ENCODE data around the gene FAM120A. TPM values are rescaled to one million over a fixed set of nuclear protein-coding genes. Genes with fewer than 3 reads are reported as not detected.

The FAM120A gene
- total and polyA plus RNA-seq, 2 of the 13 experiments (the other 11 are each of a cell fraction or from before 2014, with no cell fraction given): 41.3 to 44.4 TPM

GRCh38 chr9:93543117-93543516 lies 91.6 kb downstream of the FAM120A start:
- in situ Hi-C loops (cut with HindIII; ENCODE audit: extremely low pct_ligation_motif_present, low pct_unique_long_range_greater_than_20kb): no loop called here
- intact Hi-C loops (cut with micrococcal nuclease; ENCODE audit: unreplicated experiment): no loop called here
- DNase-seq (ENCODE audit: low spot score): no peak
- no peaks in the 10 kb centered on the region for H3K4me1 ChIP-seq (ENCODE audit: insufficient read depth, low read length)
- no peak overlapping the region for H3K27ac ChIP-seq (ENCODE audit: extremely low read length, insufficient read depth, low read length)
- BruUV-seq (replicated peaks): no TSS peak
- no peaks in the 10 kb centered on the region for H4K20me1 ChIP-seq (ENCODE audit: insufficient read depth, low read length)
- no peak overlapping the region for H3K9ac ChIP-seq (ENCODE audit: insufficient read depth, low read depth, low read length)
- peak; percentile 64 for TF ChIP-seq RBM22 (optimal IDR thresholded peaks at IDR 0.05; ENCODE audit: low read length)
- TF ChIP-seq ZNF782 (CRISPR knock-in tag; IDR thresholded peaks at IDR 0.05; ENCODE audit: borderline replicate concordance): no peak
- no peak overlapping the region for H3K4me2 ChIP-seq (ENCODE audit: low read depth, low read length)
- ATAC-seq: no peak
- ChIA-PET POLR2A (no interaction called here), CTCF (ENCODE audit: low intra/inter-chr PET ratio, low total read pairs) (no interaction called here)
- H3K4me3 ChIP-seq (replicated peaks in 1 of 3; ENCODE audit: insufficient read depth in 1 of 3, low read depth in 2 of 3, low read length in 3 of 3): no peak overlapping the region
- no peak overlapping the region for H2AFZ ChIP-seq (ENCODE audit: low read length)
- no peaks in the 10 kb centered on the region for H3K27me3 ChIP-seq (ENCODE audit: control insufficient read depth in 1 of 2, insufficient read depth in 2 of 2, low read length in 2 of 2)
- H3K9me3 ChIP-seq (ENCODE audit: low read length): no peaks in the 10 kb centered on the region
- H3K79me2 ChIP-seq (ENCODE audit: insufficient read depth, low read length): no peaks in the 10 kb centered on the region
- no peak for FAIRE-seq
- peaks cover 18 to 64% of the 10 kb centered on the region in 2 experiments for H3K36me3 ChIP-seq (replicated peaks in 1 of 2; ENCODE audit: control insufficient read depth in 1 of 2, insufficient read depth in 2 of 2, low read length in 2 of 2)
- WGBS (ENCODE audit: low lambda C conversion rate): over 99% methylated on average over 9 of the region's 9 CpGs

GRCh38 chr9:93546356-93546755 lies 94.9 kb downstream of the FAM120A start:
- FAIRE-seq: no peak
- Histone ChIP-seq H3K9me3 (ENCODE audit: low read length) (no peaks in the 10 kb centered on the region), H3K9ac (ENCODE audit: insufficient read depth, low read depth, low read length) (no peak overlapping the region), H3K4me3 (replicated peaks in 1 of 3; ENCODE audit: insufficient read depth in 1 of 3, low read depth in 2 of 3, low read length in 3 of 3) (no peak overlapping the region), H3K79me2 (ENCODE audit: insufficient read depth, low read length) (no peaks in the 10 kb centered on the region), H4K20me1 (ENCODE audit: insufficient read depth, low read length) (no peaks in the 10 kb centered on the region), H3K4me1 (ENCODE audit: insufficient read depth, low read length) (no peaks in the 10 kb centered on the region), H3K4me2 (ENCODE audit: low read depth, low read length) (no peak overlapping the region), H3K27me3 (ENCODE audit: control insufficient read depth in 1 of 2, insufficient read depth in 2 of 2, low read length in 2 of 2) (no peaks in the 10 kb centered on the region), H3K36me3 (replicated peaks in 1 of 2; ENCODE audit: control insufficient read depth in 1 of 2, insufficient read depth in 2 of 2, low read length in 2 of 2) (peaks cover 20 to 64% of the 10 kb centered on the region in 2 experiments), H3K27ac (ENCODE audit: extremely low read length, insufficient read depth, low read length) (no peak overlapping the region), H2AFZ (ENCODE audit: low read length) (no peak overlapping the region)
- no peak for TF ChIP-seq ZNF33A (CRISPR knock-in tag; IDR thresholded peaks at IDR 0.05; ENCODE audit: borderline replicate concordance)
- TF ChIP-seq ATF6 (CRISPR knock-in tag; conservative IDR thresholded peaks at IDR 0.05): no peak
- TF ChIP-seq, protein P1, sequence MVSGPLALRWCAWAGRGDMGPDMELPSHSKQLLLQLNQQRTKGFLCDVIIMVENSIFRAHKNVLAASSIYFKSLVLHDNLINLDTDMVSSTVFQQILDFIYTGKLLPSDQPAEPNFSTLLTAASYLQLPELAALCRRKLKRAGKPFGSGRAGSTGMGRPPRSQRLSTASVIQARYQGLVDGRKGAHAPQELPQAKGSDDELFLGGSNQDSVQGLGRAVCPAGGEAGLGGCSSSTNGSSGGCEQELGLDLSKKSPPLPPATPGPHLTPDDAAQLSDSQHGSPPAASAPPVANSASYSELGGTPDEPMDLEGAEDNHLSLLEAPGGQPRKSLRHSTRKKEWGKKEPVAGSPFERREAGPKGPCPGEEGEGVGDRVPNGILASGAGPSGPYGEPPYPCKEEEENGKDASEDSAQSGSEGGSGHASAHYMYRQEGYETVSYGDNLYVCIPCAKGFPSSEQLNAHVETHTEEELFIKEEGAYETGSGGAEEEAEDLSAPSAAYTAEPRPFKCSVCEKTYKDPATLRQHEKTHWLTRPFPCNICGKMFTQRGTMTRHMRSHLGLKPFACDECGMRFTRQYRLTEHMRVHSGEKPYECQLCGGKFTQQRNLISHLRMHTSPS (CRISPR knock-in tag; IDR thresholded peaks at IDR 0.05; ENCODE audit: low read depth): no peak
- TF ChIP-seq AGO2 (optimal IDR thresholded peaks at IDR 0.05; ENCODE audit: low read depth, low read length): no peak
- TF ChIP-seq, protein P2, sequence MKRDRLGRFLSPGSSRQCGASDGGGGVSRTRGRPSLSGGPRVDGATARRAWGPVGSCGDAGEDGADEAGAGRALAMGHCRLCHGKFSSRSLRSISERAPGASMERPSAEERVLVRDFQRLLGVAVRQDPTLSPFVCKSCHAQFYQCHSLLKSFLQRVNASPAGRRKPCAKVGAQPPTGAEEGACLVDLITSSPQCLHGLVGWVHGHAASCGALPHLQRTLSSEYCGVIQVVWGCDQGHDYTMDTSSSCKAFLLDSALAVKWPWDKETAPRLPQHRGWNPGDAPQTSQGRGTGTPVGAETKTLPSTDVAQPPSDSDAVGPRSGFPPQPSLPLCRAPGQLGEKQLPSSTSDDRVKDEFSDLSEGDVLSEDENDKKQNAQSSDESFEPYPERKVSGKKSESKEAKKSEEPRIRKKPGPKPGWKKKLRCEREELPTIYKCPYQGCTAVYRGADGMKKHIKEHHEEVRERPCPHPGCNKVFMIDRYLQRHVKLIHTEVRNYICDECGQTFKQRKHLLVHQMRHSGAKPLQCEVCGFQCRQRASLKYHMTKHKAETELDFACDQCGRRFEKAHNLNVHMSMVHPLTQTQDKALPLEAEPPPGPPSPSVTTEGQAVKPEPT (CRISPR knock-in tag; IDR thresholded peaks at IDR 0.05; ENCODE audit: low read depth): no peak
- TF ChIP-seq, protein P3, sequence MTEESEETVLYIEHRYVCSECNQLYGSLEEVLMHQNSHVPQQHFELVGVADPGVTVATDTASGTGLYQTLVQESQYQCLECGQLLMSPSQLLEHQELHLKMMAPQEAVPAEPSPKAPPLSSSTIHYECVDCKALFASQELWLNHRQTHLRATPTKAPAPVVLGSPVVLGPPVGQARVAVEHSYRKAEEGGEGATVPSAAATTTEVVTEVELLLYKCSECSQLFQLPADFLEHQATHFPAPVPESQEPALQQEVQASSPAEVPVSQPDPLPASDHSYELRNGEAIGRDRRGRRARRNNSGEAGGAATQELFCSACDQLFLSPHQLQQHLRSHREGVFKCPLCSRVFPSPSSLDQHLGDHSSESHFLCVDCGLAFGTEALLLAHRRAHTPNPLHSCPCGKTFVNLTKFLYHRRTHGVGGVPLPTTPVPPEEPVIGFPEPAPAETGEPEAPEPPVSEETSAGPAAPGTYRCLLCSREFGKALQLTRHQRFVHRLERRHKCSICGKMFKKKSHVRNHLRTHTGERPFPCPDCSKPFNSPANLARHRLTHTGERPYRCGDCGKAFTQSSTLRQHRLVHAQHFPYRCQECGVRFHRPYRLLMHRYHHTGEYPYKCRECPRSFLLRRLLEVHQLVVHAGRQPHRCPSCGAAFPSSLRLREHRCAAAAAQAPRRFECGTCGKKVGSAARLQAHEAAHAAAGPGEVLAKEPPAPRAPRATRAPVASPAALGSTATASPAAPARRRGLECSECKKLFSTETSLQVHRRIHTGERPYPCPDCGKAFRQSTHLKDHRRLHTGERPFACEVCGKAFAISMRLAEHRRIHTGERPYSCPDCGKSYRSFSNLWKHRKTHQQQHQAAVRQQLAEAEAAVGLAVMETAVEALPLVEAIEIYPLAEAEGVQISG (CRISPR knock-in tag; IDR thresholded peaks at IDR 0.05): no peak
- no peak for TF ChIP-seq ZNF230 (CRISPR knock-in tag; IDR thresholded peaks at IDR 0.05)
- peak; percentile 46 for TF ChIP-seq RBM22 (optimal IDR thresholded peaks at IDR 0.05; ENCODE audit: low read length)
- in situ Hi-C loops (cut with HindIII; ENCODE audit: extremely low pct_ligation_motif_present, low pct_unique_long_range_greater_than_20kb): no loop called here
- intact Hi-C loops (cut with micrococcal nuclease; ENCODE audit: unreplicated experiment): no loop called here
- ChIA-PET POLR2A (no interaction called here), CTCF (ENCODE audit: low intra/inter-chr PET ratio, low total read pairs) (no interaction called here)
- no TSS peak for BruUV-seq (replicated peaks)
- ATAC-seq: no peak
- 100% methylated on average over 10 of the region's 11 CpGs for WGBS (ENCODE audit: low lambda C conversion rate)
- DNase-seq (ENCODE audit: low spot score): no peak

All from HepG2 (cell line).